A549 (cell line): Measurements from ENCODE around the gene NEMF. TPM values are rescaled to one million over a fixed set of nuclear protein-coding genes. Genes with fewer than 3 reads are reported as not detected.
"Not testable (repeated sequence)": the region's sequence is repeated elsewhere in the genome, so short reads cannot be mapped to it uniquely, and the experiment has no call there.

Source experiments
- ATAC-seq, 2 experiments: fragments of 200-7000 bp in 1 of 2; fragments of >200 bp in 1 of 2; cut with Nextera tagmentation in 1 of 2; cut with Tn5 transposase in 1 of 2; 3 replicates each; pipeline versions ENCODE4 v1.8.0 to v1.9.1; 2018 to 2020; ENCODE audit warnings: mild to moderate bottlenecking in 1 of 2, moderate library complexity in 1 of 2
- CTCF ChIA-PET: fragments of 300-600 bp; sonication (Branson Sonifier 250); formaldehyde crosslinking; extraction: SDS; loops from one replicate; lab custom pipeline; 2021; ENCODE audit warnings: antibody characterized with exemption, inconsistent platforms; lab: Yijun Ruan, JAX
- POLR2A ChIA-PET: fragments of 350-600 bp; formaldehyde crosslinking; extraction: SDS; loops from one replicate; lab custom pipeline; 2021; ENCODE audit warnings: antibody characterized with exemption, inconsistent platforms; lab: Yijun Ruan, JAX
- DNase-seq, 2 experiments: peaks; one replicate each; pipeline versions ENCODE4 v3.0.0 to v3.0.0-alpha.2; 2011 to 2016; ENCODE audit warnings: low read depth in 1 of 2, low spot score in 1 of 2
- FAIRE-seq: peaks from 2 replicates; lab custom pipeline; 2011; peaks lifted over from hg19 to GRCh38; lab: Jason Lieb, UNC
- H3K27ac ChIP-seq, 2 experiments: fragments of >200 bp; sonication (Bioruptor Twin); formaldehyde crosslinking; 3 replicates each; pipeline ENCODE4 v1.5.1; 2016 to 2017
- H3K4me1 ChIP-seq: fragments of >200 bp; sonication (Bioruptor Twin); formaldehyde crosslinking; 3 replicates; pipeline ENCODE4 v1.6.1; 2016
- H3K4me2 ChIP-seq: fragments of >200 bp; sonication (Bioruptor Twin); formaldehyde crosslinking; 3 replicates; pipeline ENCODE4 v1.6.1; 2016
- H3K4me3 ChIP-seq: fragments of >200 bp; sonication (Bioruptor Twin); formaldehyde crosslinking; 3 replicates; pipeline ENCODE4 v1.5.1; 2016
- H3K9me3 ChIP-seq: fragments of >200 bp; sonication (Bioruptor Twin); formaldehyde crosslinking; 3 replicates; pipeline ENCODE4 v1.6.1; 2016
- BHLHE40 ChIP-seq: IDR thresholded peaks from 2 replicates; pipeline ENCODE4 v1.6.1; 2012; ENCODE audit warnings: low read depth, low read length, inconsistent platforms
- CBX2 ChIP-seq: fragments of 200-600 bp; sonication (generic); IDR thresholded peaks from 2 replicates; pipeline ENCODE4 v1.6.1; 2016; ENCODE audit warnings: low read depth, mild to moderate bottlenecking, borderline replicate concordance
- CHD2 ChIP-seq: fragments of 150-350 bp; IDR thresholded peaks from 2 replicates; pipeline ENCODE4 v1.6.1; 2014; ENCODE audit warnings: low read length; ENCODE audit not compliant: partially characterized antibody
- EP300 ChIP-seq, 2 experiments: fragments of >200 bp; sonication (Bioruptor Twin); formaldehyde crosslinking; IDR thresholded peaks; 2 replicates in 1 of 2; 3 replicates in 1 of 2; pipeline ENCODE4 v1.6.1; 2016 to 2017
- FOSB ChIP-seq: fragments of 250-450 bp; sonication (Bioruptor Pico); IDR thresholded peaks from 2 replicates; pipeline ENCODE4 v1.5.0; 2020; ENCODE audit warnings: mild to moderate bottlenecking, moderate library complexity
- FOSL2 ChIP-seq, 2 experiments: fragments of 450-650 bp in 1 of 2; fragments of >200 bp in 1 of 2; sonication (Bioruptor Twin) in 1 of 2; formaldehyde crosslinking; IDR thresholded peaks; 2 replicates each; pipeline versions ENCODE4 v1.5.0 to v1.6.1; 2016 to 2020; ENCODE audit warnings: mild to moderate bottlenecking in 1 of 2, moderate library complexity in 1 of 2
- HDAC2 ChIP-seq: fragments of 200-600 bp; sonication (generic); IDR thresholded peaks from 2 replicates; pipeline ENCODE4 v1.6.1; 2016
- HMGXB4 ChIP-seq: fragments of 250-450 bp; sonication (Bioruptor Pico); IDR thresholded peaks from 2 replicates; pipeline ENCODE4 v1.5.0; 2021; ENCODE audit warnings: mild to moderate bottlenecking, moderate library complexity, borderline replicate concordance
- HOXB5 ChIP-seq: fragments of 250-450 bp; sonication (Bioruptor Pico); IDR thresholded peaks from 2 replicates; pipeline ENCODE4 v1.5.0; 2020; ENCODE audit warnings: mild to moderate bottlenecking, moderate library complexity
- JUNB ChIP-seq: fragments of >200 bp; sonication (Bioruptor Twin); formaldehyde crosslinking; IDR thresholded peaks from 2 replicates; pipeline ENCODE4 v1.6.1; 2016
- MAZ ChIP-seq: fragments of 150-350 bp; IDR thresholded peaks from 2 replicates; pipeline ENCODE4 v1.6.1; 2014; ENCODE audit warnings: antibody characterized with exemption, low read depth, low read length, borderline replicate concordance
- NR3C1 ChIP-seq: fragments of >200 bp; sonication (Bioruptor Twin); formaldehyde crosslinking; IDR thresholded peaks from 3 replicates; pipeline ENCODE4 v1.6.1; 2017
- POLR2A ChIP-seq: IDR thresholded peaks from 2 replicates; pipeline ENCODE4 v1.6.1; 2012; ENCODE audit warnings: mild to moderate bottlenecking, low read length
- RAD21 ChIP-seq, 2 experiments: fragments of >200 bp in 1 of 2; sonication (Bioruptor Twin) in 1 of 2; formaldehyde crosslinking in 1 of 2; IDR thresholded peaks in 1 of 2; conservative IDR thresholded peaks in 1 of 2; 2 replicates in 1 of 2; 3 replicates in 1 of 2; pipeline ENCODE4 v1.6.1; 2012 to 2018; ENCODE audit warnings: inconsistent platforms in 1 of 2
- RARB ChIP-seq: fragments of 250-450 bp; sonication (Bioruptor Pico); IDR thresholded peaks from 2 replicates; pipeline ENCODE4 v1.8.0; 2021; ENCODE audit warnings: mild to moderate bottlenecking, moderate library complexity
- RCOR1 ChIP-seq: fragments of 150-350 bp; IDR thresholded peaks from 2 replicates; pipeline ENCODE4 v1.6.1; 2014; ENCODE audit warnings: antibody characterized with exemption, low read length, low read depth
- RFX5 ChIP-seq: fragments of 450-650 bp; IDR thresholded peaks from 2 replicates; pipeline ENCODE4 v1.7.1; 2014; ENCODE audit warnings: antibody characterized with exemption, mild to moderate bottlenecking, moderate library complexity
- SMC3 ChIP-seq: fragments of >200 bp; sonication (Bioruptor Twin); formaldehyde crosslinking; IDR thresholded peaks from 3 replicates; pipeline ENCODE4 v1.6.1; 2018; ENCODE audit warnings: inconsistent platforms
- TP53 ChIP-seq: fragments of 250-450 bp; sonication (Bioruptor Pico); IDR thresholded peaks from 2 replicates; pipeline ENCODE4 v1.5.0; 2021; ENCODE audit warnings: mild to moderate bottlenecking, moderate library complexity
- ZC3H11A ChIP-seq: fragments of 450-650 bp; IDR thresholded peaks from 2 replicates; pipeline ENCODE4 v1.6.1; 2014; ENCODE audit warnings: antibody characterized with exemption, mild to moderate bottlenecking
- ZNF302 ChIP-seq: fragments of 250-450 bp; sonication (Bioruptor Pico); IDR thresholded peaks from 2 replicates; pipeline ENCODE4 v1.9.0; 2021; ENCODE audit warnings: inconsistent platforms, mild to moderate bottlenecking, moderate library complexity
- WGBS: methylation state at CpG from one replicate; pipeline ENCODE4 v1.1.6; 2017; ENCODE audit errors: missing lambda C conversion rate; 5-methylcytosine and 5-hydroxymethylcytosine counted together
- polyA plus RNA-seq, 4 experiments: library from polyadenylated mRNA; depleted of rRNA in 3 of 4; stranded (reverse); fragments of >200 nt; fragmentation: RNase III in 1 of 4; extraction: RNeasy Plus Mini Kit Qiagen cat#74134 plus additional on column Dnase treatment in 1 of 4; gene quantifications; 2 replicates in 3 of 4; 3 replicates in 1 of 4; pipeline ENCODE4 v1.2.3, GENCODE V29; 2011 to 2017
- TF ChIP-seq, protein P1 (sequence below): IDR thresholded peaks from 2 replicates; pipeline ENCODE4 v1.6.1; 2012
- TF ChIP-seq, protein P2 (sequence below): IDR thresholded peaks from 2 replicates; pipeline ENCODE4 v1.6.1; 2012
- TF ChIP-seq, protein P3 (sequence below): IDR thresholded peaks from 2 replicates; pipeline ENCODE4 v1.6.1; 2012; ENCODE audit warnings: low read depth, borderline replicate concordance

The NEMF gene
- polyA plus RNA-seq, 2 of the 4 experiments (the other 2 are of a cell fraction) = 58.3 to 59.6 TPM

DNA sequence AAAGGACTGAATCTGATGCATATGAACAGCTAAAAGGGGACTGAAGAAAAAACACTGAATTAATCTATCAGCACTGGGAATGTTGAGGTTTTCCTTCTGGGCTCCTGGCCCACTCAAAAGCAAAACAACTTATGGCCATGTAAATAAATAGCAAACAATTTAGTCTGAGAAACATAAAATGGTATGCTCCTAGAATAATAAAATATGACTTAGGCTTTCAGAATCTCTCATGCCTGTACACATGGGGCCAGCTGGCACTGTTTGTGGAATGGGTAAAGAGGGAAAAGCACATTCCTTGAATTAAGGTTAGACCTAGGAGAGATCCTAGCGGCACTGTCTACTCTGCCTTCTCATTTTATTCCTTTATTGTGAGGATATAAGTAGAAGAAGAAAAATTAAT lies 78.5 kb downstream of the NEMF start:
- FAIRE-seq (no peak), ATAC-seq (no peak)
- H3K4me3 ChIP-seq = no peak overlapping the region
- TF ChIP-seq ZNF302 (CRISPR knock-in tag) (no peak), HDAC2 (no peak), RARB (no peak), BHLHE40 (no peak), SMC3 (no peak), ZC3H11A (no peak), EP300 (IDR thresholded peaks at IDR 0.05) (no peak), RFX5 (no peak), NR3C1 (no peak), MAZ (no peak), CHD2 (no peak), POLR2A (no peak)
- TF ChIP-seq, all 56 proteins: peak for 0
- ChIA-PET CTCF (interaction anchor here (0.6 to 1.4 kb wide), 2 partner anchors 69 to 87 kb away, joined by 3 read pairs; no protein-coding TSS in a partner anchor), POLR2A (no interaction called here)
- 83% methylated on average over 1 of the region's 1 CpG for WGBS
- H3K27ac ChIP-seq = no peak overlapping the region
- no peak overlapping the region for H3K4me2 ChIP-seq
- no peak for DNase-seq
- H3K9me3 ChIP-seq = no peaks in the 10 kb centered on the region
- H3K4me1 ChIP-seq = peaks cover 26% of the 10 kb centered on the region

GRCh38 chr14:49771691-49772090 lies 80.9 kb downstream of the NEMF start:
- POLR2A ChIA-PET = interaction anchor here (0.8 to 1.6 kb wide), 2 partner anchors 137 to 151 kb away, joined by 3 to 5 read pairs; partner anchors contain the start of genes DNAAF2 and RPL36AL
- DNase-seq, H3K9me3 ChIP-seq, H3K4me3 ChIP-seq, FAIRE-seq, ATAC-seq, CTCF ChIA-PET: not testable (repeated sequence)
- peak overlapping the region in 1 of 2 experiments; percentile 96; a peak in 3 of 6 replicates for H3K27ac ChIP-seq
- WGBS = 67% methylated on average over 10 of the region's 10 CpGs
- H3K4me1 ChIP-seq = peaks cover 30% of the 10 kb centered on the region
- H3K4me2 ChIP-seq = peak overlapping the region; percentile 99

DNA sequence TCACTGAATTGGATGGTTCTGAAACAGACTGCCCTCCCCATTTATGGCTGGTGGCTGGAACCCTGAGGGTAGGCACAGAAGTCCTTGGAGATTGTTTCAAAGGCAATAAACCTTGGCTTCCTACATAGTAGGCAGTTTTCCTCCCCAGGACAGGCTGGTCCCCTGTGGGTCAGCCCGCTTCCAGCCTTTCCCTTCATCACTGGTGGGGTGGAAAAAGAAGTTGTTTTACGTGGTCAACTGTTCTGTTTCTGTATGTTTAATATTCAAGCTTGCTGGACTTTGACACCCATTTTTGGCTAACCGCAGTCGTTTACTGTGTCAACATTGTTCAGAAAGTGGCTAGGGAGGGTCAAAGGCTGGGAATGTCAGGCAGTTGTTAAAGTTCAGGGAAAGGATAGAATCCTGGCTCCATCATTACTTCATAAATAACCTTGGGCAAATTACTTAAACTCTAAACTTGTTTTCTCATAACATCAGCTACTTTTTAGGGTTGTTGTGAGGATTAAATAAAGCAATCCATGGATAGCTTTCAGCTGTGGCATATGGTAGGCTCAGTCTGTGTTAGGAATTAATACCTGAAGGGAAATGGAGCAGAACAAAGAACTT lies 82.3 kb downstream of the NEMF start:
- no peak for FAIRE-seq
- TF ChIP-seq, protein P1, sequence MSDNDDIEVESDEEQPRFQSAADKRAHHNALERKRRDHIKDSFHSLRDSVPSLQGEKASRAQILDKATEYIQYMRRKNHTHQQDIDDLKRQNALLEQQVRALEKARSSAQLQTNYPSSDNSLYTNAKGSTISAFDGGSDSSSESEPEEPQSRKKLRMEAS = peak; percentile 42; the same call in 1 of the 2 replicates
- TF ChIP-seq FOSB (CRISPR knock-in tag) (0 out of 2 replicates have a peak, but pooled peaks have one; percentile 21), RARB (peak; percentile 53; the same call in 1 of the 2 replicates), NR3C1 (no peak)
- Histone ChIP-seq H3K4me1 (peaks cover 33% of the 10 kb centered on the region), H3K9me3 (no peaks in the 10 kb centered on the region), H3K4me3 (peak overlapping the region; percentile 93), H3K4me2 (peak overlapping the region; percentile 99), H3K27ac (peak overlapping the region; percentile 94 to 96)
- WGBS = 4% methylated on average over 4 of the region's 4 CpGs
- CTCF ChIA-PET = interaction anchor here (1.2 to 6.3 kb wide), 4 partner anchors 11 to 136 kb away, joined by 3 to 38 read pairs (median 12); partner anchors contain the start of gene DNAAF2
- peak in 1 of 2 experiments; percentile 22; a peak in 3 of 6 replicates for ATAC-seq
- POLR2A ChIA-PET = interaction anchor here (1.3 to 1.8 kb wide), 3 partner anchors 82 to 136 kb away, joined by 3 to 8 read pairs (median 5); partner anchors contain the start of genes DNAAF2, NEMF and POLE2
- DNase-seq = peak in 1 of 2 experiments; percentile 70

DNA sequence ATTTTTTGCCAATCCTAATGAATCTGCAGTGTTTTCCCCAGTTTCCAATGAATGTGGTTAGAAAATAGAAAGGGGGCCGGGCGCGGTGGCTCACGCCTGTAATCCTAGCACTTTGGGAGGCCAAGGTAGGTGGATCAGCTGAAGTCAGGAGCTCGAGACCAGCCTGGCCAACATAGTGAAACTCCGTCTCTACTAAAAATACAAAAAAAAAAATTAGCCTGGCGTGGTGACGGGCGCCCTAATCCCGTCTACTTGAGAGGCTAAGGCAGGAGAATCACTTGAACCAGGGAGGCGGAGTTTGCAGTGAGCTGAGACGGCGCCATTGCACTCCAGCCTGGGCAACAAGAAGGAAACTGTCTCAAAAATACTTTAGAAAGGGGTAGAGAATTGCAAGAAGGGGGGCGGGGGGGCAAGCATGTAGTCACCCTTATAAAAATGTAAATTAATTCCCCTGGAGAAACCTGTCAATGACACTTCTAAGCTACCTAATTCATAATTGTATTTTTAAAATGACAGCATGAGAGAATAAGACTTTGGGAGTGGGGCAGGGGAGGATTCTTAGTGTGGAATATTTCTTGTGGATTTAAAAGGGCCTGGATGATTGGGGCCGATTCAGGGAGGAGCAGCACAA lies 82.9 kb downstream of the NEMF start:
- peak overlapping the region; percentile 94 to 96 for H3K27ac ChIP-seq
- WGBS = 14% methylated on average over 15 of the region's 15 CpGs
- ChIA-PET POLR2A (interaction anchor here (1.3 to 2.9 kb wide), 6 partner anchors 10 to 149 kb away, joined by 3 to 39 read pairs (median 6); partner anchors contain the start of genes DNAAF2, KLHDC1, MGAT2 and NEMF), CTCF (interaction anchor here (2.2 to 6.3 kb wide), 4 partner anchors 11 to 135 kb away, joined by 5 to 38 read pairs (median 12); partner anchors contain the start of gene DNAAF2)
- DNase-seq = peak in 1 of 2 experiments; percentile 14
- peak in 1 of 2 experiments; percentile 11; a peak in 3 of 6 replicates for ATAC-seq
- H3K9me3 ChIP-seq = no peaks in the 10 kb centered on the region
- H3K4me1 ChIP-seq = peaks cover 33% of the 10 kb centered on the region
- peak overlapping the region; percentile 99 for H3K4me2 ChIP-seq
- H3K4me3 ChIP-seq = peak overlapping the region; percentile 93
- FAIRE-seq = no peak
- TF ChIP-seq FOSL2 (IDR thresholded peaks at IDR 0.05) (no peak), FOSL2 (CRISPR knock-in tag; IDR thresholded peaks at IDR 0.05) (no peak), NR3C1 (no peak), ZNF302 (CRISPR knock-in tag) (no peak), TP53 (CRISPR knock-in tag) (no peak), RAD21 (conservative IDR thresholded peaks at IDR 0.05 in 1 of 2, IDR thresholded peaks at IDR 0.05 in 1 of 2) (no peak), HDAC2 (no peak), RCOR1 (no peak), CBX2 (no peak), HMGXB4 (CRISPR knock-in tag) (no peak), HOXB5 (CRISPR knock-in tag) (no peak), RFX5 (no peak), JUNB (no peak)
- TF ChIP-seq, protein P2, sequence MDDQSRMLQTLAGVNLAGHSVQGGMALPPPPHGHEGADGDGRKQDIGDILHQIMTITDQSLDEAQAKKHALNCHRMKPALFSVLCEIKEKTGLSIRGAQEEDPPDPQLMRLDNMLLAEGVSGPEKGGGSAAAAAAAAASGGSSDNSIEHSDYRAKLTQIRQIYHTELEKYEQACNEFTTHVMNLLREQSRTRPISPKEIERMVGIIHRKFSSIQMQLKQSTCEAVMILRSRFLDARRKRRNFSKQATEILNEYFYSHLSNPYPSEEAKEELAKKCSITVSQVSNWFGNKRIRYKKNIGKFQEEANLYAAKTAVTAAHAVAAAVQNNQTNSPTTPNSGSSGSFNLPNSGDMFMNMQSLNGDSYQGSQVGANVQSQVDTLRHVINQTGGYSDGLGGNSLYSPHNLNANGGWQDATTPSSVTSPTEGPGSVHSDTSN = no peak
- TF ChIP-seq, protein P3, sequence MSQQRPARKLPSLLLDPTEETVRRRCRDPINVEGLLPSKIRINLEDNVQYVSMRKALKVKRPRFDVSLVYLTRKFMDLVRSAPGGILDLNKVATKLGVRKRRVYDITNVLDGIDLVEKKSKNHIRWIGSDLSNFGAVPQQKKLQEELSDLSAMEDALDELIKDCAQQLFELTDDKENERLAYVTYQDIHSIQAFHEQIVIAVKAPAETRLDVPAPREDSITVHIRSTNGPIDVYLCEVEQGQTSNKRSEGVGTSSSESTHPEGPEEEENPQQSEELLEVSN = no peak
- TF ChIP-seq, protein P1 = no peak
